ENCODE results near the gene SORCS2. TPM values are rescaled to one million over a fixed set of nuclear protein-coding genes. Genes with fewer than 3 reads are reported as not detected.

The SORCS2 gene
- total RNA-seq, 1 donor from 2014 or later: 13.8 TPM

- no peak overlapping the region for H3K4me3 Mint-ChIP-seq (ENCODE audit: unreplicated experiment)
- H3K9me3 ChIP-seq (ENCODE audit: insufficient read depth, low read depth, low read length): no peaks in the 10 kb centered on the region
- DNase-seq (ENCODE audit: low read depth) (no peak), FAIRE-seq (no peak)
- H3K36me3 Mint-ChIP-seq (ENCODE audit: low read depth, unreplicated experiment): peaks cover 12% of the 10 kb centered on the region
- TF ChIP-seq EZH2 (IDR thresholded peaks at IDR 0.05; ENCODE audit: insufficient read depth, low read length) (no peak), CTCF (IDR thresholded peaks at IDR 0.05; ENCODE audit: insufficient read depth, low read depth, low read length) (no peak)
- no peak overlapping the region for H3K4me3 ChIP-seq (ENCODE audit: insufficient read depth, low read depth, low read length)
- no peak overlapping the region for H3K27ac Mint-ChIP-seq (ENCODE audit: unreplicated experiment)
- H3K4me2 ChIP-seq (ENCODE audit: low read length): no peak overlapping the region
- no peaks in the 10 kb centered on the region for H3K36me3 ChIP-seq (ENCODE audit: insufficient read depth, low read length)
- H3K79me2 ChIP-seq (ENCODE audit: insufficient read depth, low read length): no peaks in the 10 kb centered on the region
- H4K20me1 ChIP-seq (ENCODE audit: insufficient read depth, low read length): peaks cover 38% of the 10 kb centered on the region
- H3K4me1 ChIP-seq (ENCODE audit: insufficient read depth, low read length): no peaks in the 10 kb centered on the region
- H3K27ac ChIP-seq (ENCODE audit: low read depth, low read length): no peak overlapping the region
- H3K27me3 ChIP-seq (ENCODE audit: insufficient read depth, low read length): no peaks in the 10 kb centered on the region
- H3K27me3 Mint-ChIP-seq (ENCODE audit: low read depth, unreplicated experiment): peaks cover 43% of the 10 kb centered on the region
- H3K9ac ChIP-seq (ENCODE audit: low read length): no peak overlapping the region
- no peaks in the 10 kb centered on the region for H3K4me1 Mint-ChIP-seq (ENCODE audit: low read depth, unreplicated experiment)
- H2AFZ ChIP-seq (ENCODE audit: low read depth, low read length): no peak overlapping the region
- H3K9me3 Mint-ChIP-seq (ENCODE audit: unreplicated experiment): peaks cover 4% of the 10 kb centered on the region
Observed at GRCh38 chr4:7422151-7422897, 230.0 kb downstream of the SORCS2 start.

GRCh38 chr4:7422898-7423180 lies 230.5 kb downstream of the SORCS2 start:
- no peak overlapping the region for H3K4me3 Mint-ChIP-seq (ENCODE audit: unreplicated experiment)
- H3K4me2 ChIP-seq (ENCODE audit: low read length): no peak overlapping the region
- FAIRE-seq (no peak), DNase-seq (ENCODE audit: low read depth) (no peak)
- no peak overlapping the region for H3K4me3 ChIP-seq (ENCODE audit: insufficient read depth, low read depth, low read length)
- H3K36me3 Mint-ChIP-seq (ENCODE audit: low read depth, unreplicated experiment): peaks cover 12% of the 10 kb centered on the region
- H4K20me1 ChIP-seq (ENCODE audit: insufficient read depth, low read length): peaks cover 35% of the 10 kb centered on the region
- H3K9me3 ChIP-seq (ENCODE audit: insufficient read depth, low read depth, low read length): no peaks in the 10 kb centered on the region
- peaks cover 4% of the 10 kb centered on the region for H3K9me3 Mint-ChIP-seq (ENCODE audit: unreplicated experiment)
- H3K4me1 Mint-ChIP-seq (ENCODE audit: low read depth, unreplicated experiment): peaks cover 2% of the 10 kb centered on the region
- no peaks in the 10 kb centered on the region for H3K36me3 ChIP-seq (ENCODE audit: insufficient read depth, low read length)
- no peak overlapping the region for H2AFZ ChIP-seq (ENCODE audit: low read depth, low read length)
- H3K9ac ChIP-seq (ENCODE audit: low read length): no peak overlapping the region
- no peaks in the 10 kb centered on the region for H3K4me1 ChIP-seq (ENCODE audit: insufficient read depth, low read length)
- no peak overlapping the region for H3K27ac Mint-ChIP-seq (ENCODE audit: unreplicated experiment)
- no peaks in the 10 kb centered on the region for H3K79me2 ChIP-seq (ENCODE audit: insufficient read depth, low read length)
- peaks cover 44% of the 10 kb centered on the region for H3K27me3 Mint-ChIP-seq (ENCODE audit: low read depth, unreplicated experiment)
- TF ChIP-seq CTCF (IDR thresholded peaks at IDR 0.05; ENCODE audit: insufficient read depth, low read depth, low read length) (no peak), EZH2 (IDR thresholded peaks at IDR 0.05; ENCODE audit: insufficient read depth, low read length) (no peak)
- no peak overlapping the region for H3K27ac ChIP-seq (ENCODE audit: low read depth, low read length)
- no peaks in the 10 kb centered on the region for H3K27me3 ChIP-seq (ENCODE audit: insufficient read depth, low read length)

- Histone ChIP-seq H4K20me1 (ENCODE audit: insufficient read depth, low read length) (peaks cover 33% of the 10 kb centered on the region), H3K9ac (ENCODE audit: low read length) (no peak overlapping the region), H2AFZ (ENCODE audit: low read depth, low read length) (no peak overlapping the region), H3K27ac (ENCODE audit: low read depth, low read length) (no peak overlapping the region), H3K4me1 (ENCODE audit: insufficient read depth, low read length) (no peaks in the 10 kb centered on the region), H3K36me3 (ENCODE audit: insufficient read depth, low read length) (no peaks in the 10 kb centered on the region), H3K4me2 (ENCODE audit: low read length) (no peak overlapping the region), H3K27me3 (ENCODE audit: insufficient read depth, low read length) (no peaks in the 10 kb centered on the region), H3K4me3 (ENCODE audit: insufficient read depth, low read depth, low read length) (no peak overlapping the region), H3K9me3 (ENCODE audit: insufficient read depth, low read depth, low read length) (no peaks in the 10 kb centered on the region), H3K79me2 (ENCODE audit: insufficient read depth, low read length) (no peaks in the 10 kb centered on the region)
- TF ChIP-seq CTCF (IDR thresholded peaks at IDR 0.05; ENCODE audit: insufficient read depth, low read depth, low read length): no peak
- TF ChIP-seq EZH2 (IDR thresholded peaks at IDR 0.05; ENCODE audit: insufficient read depth, low read length): no peak
- Mint-ChIP-seq H3K4me1 (ENCODE audit: low read depth, unreplicated experiment) (peaks cover 6% of the 10 kb centered on the region), H3K27ac (ENCODE audit: unreplicated experiment) (no peak overlapping the region), H3K9me3 (ENCODE audit: unreplicated experiment) (peaks cover 4% of the 10 kb centered on the region), H3K36me3 (ENCODE audit: low read depth, unreplicated experiment) (peaks cover 7% of the 10 kb centered on the region), H3K27me3 (ENCODE audit: low read depth, unreplicated experiment) (peaks cover 43% of the 10 kb centered on the region), H3K4me3 (ENCODE audit: unreplicated experiment) (no peak overlapping the region)
- FAIRE-seq (no peak), DNase-seq (ENCODE audit: low read depth) (no peak)
Observed at GRCh38 chr4:7423391-7423790, 231.1 kb downstream of the SORCS2 start.

Data from astrocyte (in vitro differentiated cells and primary cell).